GM18519 (cell line): ENCODE measurements around the gene RGS2.

Experiments
- ATAC-seq: cut with Tn5 transposase; IDR thresholded peaks from one replicate; pipeline ENCODE4 v1.9.1; 2021; ENCODE audit warnings: mild to moderate bottlenecking, moderate library complexity; ENCODE audit not compliant: unreplicated experiment, low FRiP score

Gene RGS2

DNA sequence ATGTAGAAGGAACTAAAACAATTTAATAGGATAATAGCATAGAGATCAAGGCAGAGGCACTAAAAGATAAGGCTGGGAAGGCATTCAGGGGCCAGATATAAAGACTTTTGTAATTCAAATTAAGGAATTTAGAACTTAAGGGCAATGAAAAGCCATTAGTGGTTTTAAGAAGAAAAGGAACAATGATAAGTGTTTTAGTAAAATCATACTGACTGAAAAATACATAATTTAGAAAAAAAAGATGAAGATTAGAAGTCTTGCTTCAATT, 14.1 kb upstream of the RGS2 start:
- ATAC-seq, result no peak

GRCh38 chr1:192795916-192796618, 12.8 kb upstream of the RGS2 start:
- no peak for ATAC-seq

- ATAC-seq, result no peak
Measured at GRCh38 chr1:192797143-192797542, 11.7 kb upstream of the RGS2 start.

- no peak for ATAC-seq
Measured at GRCh38 chr1:192797891-192798290, 10.9 kb upstream of the RGS2 start.

DNA sequence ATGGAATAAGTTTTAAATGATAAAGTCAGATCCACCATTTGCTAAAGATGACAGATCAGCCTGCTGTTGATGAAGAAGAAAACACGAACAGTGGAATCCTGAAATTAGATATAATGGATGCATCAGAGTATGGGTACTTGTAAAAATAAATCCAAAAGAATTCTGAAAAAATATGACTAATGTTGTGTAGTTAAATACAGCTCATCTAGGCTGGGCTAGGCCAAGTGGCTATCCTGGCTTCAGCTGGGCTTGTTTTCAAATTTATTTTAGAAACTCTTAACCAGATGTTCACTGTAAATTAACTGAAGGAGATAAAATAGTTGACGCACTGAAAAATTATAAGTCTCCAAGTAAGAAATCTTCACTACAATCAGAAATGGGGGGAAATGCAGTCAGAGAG, 7.4 kb upstream of the RGS2 start:
- no peak for ATAC-seq

- ATAC-seq, result no peak
Measured at GRCh38 chr1:192802406-192802805, 6.4 kb upstream of the RGS2 start.

DNA sequence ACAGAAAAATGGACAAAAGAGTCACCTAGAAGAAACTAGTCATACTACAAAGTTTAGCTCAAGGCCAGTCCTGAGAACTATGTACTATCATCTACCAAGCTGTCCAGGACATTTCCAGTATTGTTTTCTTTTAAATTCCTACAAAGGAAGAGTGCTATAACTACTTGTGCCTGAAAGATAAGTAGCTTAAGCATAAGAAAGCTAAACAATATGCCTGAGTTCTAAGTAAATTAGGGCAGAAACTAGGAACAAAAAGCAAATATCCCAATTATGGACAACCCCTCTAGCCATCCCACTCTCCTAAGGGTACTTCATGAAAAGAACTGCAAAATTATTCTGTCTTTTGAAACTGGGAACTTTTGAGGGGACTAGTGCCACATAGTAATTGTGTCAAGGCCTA, 5.3 kb upstream of the RGS2 start:
- no peak for ATAC-seq

- peak; percentile 35 for ATAC-seq
Measured at GRCh38 chr1:192805832-192806323, 3.0 kb upstream of the RGS2 start.

DNA sequence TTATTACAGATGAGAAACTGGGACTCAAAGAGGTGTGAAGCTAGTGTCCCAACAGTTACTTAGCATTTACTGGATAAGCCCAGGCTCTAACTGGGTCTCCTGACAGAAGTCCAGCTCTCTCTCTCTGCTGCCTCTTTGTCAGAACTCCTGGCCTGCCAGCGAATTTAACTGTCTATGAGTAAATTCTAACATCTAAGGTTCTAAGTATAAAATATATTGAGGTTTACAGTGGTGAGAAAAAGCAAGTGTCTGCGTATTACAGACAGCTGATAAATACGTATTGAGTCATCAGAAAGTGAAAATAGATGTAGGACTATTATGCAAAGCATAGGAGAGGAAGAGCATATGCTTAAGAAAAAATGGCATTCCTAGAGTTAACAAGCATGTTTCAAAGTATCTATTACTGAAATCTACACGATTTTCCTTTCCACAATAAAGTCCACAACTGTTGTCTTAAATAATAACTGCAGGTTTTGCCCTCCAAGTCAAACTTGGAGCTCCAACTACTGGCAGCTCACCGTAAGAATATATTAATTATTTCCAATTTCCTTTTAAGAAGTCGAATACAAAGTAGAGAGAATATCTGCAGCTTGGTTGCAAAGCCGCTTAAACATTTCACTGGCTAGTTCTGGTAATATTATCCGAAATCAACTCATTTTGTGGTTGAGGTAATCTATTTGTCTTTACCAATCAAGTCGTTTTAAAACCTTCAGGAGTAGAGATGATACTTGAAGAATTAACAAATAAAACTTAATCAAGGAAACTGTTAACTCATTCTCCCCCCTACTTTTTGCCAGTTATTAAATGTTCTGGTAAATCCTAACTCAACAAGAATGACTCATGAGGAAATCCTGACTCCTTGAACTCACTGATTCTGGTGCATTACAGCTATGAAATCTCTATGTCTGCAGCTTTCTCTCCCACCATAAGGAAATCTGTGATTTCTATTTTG, 1.4 kb upstream of the RGS2 start:
- ATAC-seq, result peak; percentile 45

- ATAC-seq, result no peak
Measured at GRCh38 chr1:192808163-192808517, 699 bp upstream of the RGS2 start.

DNA sequence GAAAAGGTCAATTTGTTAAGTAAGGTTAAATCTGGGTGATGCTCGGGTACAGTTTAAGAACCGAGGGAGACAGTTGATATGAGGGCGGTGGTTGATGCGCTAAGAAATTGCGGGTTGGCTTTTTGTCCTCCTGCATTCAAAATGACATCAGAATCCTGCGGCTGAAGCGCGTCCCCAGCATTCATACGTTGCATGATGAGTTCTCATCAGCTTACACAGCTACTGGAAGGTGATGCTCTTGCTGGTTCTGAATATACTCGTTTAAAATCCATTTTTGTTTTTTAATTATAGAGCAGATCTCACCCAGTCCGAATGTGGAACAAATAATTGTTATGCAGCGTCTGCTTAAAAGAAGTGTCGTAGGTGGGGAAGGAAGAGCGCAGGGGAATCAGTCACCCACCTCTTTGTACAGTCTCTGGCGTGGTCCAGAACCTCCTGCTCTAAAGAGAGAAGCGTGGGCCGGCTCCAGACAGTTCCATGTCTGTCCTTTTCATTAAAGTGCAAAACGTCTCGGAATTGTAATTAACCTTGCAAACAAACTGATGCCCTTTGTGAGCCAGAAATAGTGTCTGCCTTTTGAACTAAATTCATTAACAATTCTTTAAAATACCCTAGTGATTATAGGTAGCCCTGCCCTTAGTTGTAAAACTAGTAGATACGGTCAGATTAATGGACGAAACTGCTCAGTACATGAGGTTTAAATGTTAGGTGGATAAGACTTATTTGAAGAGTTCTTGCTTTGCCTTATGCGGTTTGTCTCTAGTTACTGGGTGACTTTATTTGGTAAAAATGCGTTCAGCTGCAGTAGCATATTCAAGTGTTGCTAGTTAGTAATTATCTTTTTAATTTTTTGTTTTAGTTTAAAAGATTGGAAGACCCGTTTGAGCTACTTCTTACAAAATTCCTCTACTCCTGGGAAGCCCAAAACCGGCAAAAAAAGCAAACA, 741 bp downstream of the RGS2 start:
- no peak for ATAC-seq

DNA sequence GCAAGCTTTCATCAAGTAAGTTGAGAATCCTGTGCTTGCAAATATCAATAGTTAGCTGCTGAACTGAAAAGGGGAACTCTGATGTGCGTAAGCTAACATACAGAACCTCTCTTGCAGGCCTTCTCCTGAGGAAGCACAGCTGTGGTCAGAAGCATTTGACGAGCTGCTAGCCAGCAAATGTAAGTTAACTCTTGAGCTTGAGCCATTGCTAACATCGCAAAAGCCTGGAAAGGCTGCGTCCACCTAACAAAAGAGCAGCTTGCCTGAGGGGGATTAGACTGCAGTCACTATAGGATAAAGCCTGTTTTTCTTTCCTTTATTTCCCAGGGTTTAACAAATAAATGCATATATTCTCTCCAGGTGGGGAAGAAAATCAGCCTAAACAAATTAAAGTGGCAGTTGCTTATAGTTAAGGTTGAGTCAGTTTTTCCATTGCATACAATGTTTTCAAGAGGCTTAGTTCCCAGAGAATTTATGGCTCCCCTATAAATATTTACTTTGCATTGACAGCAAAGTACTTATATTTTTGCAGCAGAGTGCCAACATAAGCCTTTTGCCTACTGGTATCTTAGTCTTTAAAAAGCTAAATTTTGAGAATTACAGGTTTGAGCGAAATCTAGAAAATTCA, 1.5 kb downstream of the RGS2 start:
- ATAC-seq, result no peak

DNA sequence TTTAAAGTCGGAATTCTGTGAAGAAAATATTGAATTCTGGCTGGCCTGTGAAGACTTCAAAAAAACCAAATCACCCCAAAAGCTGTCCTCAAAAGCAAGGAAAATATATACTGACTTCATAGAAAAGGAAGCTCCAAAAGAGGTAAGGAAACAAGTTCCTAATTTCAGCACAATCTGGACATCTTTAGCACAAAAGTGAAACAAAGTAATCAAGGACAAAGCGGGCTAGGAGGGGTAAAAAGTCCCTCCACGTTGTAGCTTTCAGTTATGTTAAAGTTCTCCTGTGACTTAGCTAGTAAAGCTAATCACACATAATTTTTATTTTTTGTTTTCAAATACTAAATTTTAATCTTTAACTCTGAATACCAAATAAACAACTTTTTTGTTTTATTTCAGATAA, 2.2 kb downstream of the RGS2 start:
- no peak for ATAC-seq

GRCh38 chr1:192811594-192812239, 2.9 kb downstream of the RGS2 start:
- no peak for ATAC-seq

DNA sequence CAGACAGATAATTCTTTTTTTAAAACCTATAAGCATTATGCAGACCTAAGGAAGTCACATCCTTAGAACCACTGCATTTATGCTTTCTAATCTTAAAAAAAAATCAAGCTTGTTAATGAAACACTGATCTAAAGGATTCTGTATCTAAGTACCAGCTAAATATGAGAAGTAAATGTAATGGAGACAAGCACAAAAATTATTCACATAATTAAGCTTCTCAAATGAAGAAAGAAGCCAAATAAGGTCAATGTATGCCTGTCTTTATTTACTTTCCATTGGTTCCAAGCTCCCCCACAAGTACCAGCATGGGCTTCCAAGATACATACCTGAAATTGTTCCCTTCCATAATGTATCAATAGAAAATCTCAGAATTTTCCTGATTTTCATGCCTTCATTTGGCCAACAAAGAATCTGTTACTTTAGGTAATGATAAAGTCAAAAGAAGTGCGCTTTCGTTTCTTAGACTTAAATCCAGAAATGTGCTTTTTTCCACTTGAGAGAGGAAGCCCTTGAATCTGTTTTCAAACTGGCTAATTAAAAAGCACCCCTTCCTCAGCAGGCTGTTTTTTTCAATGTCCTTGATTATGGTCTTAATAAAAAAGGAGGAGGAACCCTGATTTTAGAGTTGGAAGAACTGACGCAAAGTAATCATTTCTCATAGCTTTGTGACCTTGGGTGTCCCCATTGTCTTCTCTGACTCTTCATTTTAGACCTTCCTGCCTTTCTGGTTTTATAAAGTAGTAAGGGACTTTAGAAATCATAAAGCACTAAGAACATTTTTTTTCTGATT, 3.8 kb downstream of the RGS2 start:
- ATAC-seq, result no peak

- ATAC-seq, result no peak
Measured at GRCh38 chr1:192814805-192815204, 6.0 kb downstream of the RGS2 start.

GRCh38 chr1:192817246-192817645, 8.4 kb downstream of the RGS2 start:
- ATAC-seq, result no peak

DNA sequence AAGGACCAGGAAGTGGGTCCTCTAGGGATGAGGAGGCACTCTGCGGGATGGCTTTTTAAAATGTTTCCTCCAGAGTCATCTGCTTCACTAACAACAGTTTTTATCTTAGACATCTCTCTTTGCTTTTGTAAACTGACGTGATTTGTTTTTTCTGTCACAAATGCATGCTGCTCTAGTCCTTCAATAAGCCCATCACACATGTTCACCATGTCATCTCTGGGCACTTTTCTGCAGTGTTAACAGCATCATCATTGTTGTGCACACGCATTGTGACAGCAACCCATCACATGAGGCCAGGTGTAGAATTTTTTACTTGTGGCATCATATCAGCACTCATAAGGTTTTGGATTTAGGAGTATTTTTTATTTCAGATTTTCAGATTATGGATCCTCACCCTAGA, 12.5 kb downstream of the RGS2 start:
- no peak for ATAC-seq

GRCh38 chr1:192824511-192824910, 15.7 kb downstream of the RGS2 start:
- ATAC-seq, result no peak
